ENCODE data around the gene C17orf78. TPM values are rescaled to one million over a fixed set of nuclear protein-coding genes. Genes with fewer than 3 reads are reported as not detected.
"Not testable (repeated sequence)": the region's sequence is repeated elsewhere in the genome, so short reads cannot be mapped to it uniquely, and the experiment has no call there.

The C17orf78 gene
- total RNA-seq, 1 donor from 2014 or later: not detected

- intact Hi-C loops (cut with DNase I): no loop called here
- ATAC-seq (ENCODE audit: poor library complexity) (no peak), DNase-seq (no peak)
Observed at GRCh38 chr17:37384560-37385149, 8.9 kb downstream of the C17orf78 start.

- intact Hi-C loops (cut with DNase I): no loop called here
- ATAC-seq (ENCODE audit: poor library complexity) (no peak), DNase-seq (no peak)
Observed at GRCh38 chr17:37385474-37385990, 9.7 kb downstream of the C17orf78 start.

GRCh38 chr17:37386462-37386861, 10.7 kb downstream of the C17orf78 start:
- DNase-seq (no peak), ATAC-seq (ENCODE audit: poor library complexity) (no peak)
- intact Hi-C loops (cut with DNase I): no loop called here

GRCh38 chr17:37388266-37388665, 12.5 kb downstream of the C17orf78 start:
- DNase-seq (no peak), ATAC-seq (ENCODE audit: poor library complexity) (no peak)
- intact Hi-C loops (cut with DNase I): no loop called here

- DNase-seq: no peak
- ATAC-seq (ENCODE audit: poor library complexity): no peak
- intact Hi-C loops (cut with DNase I): no loop called here
Observed at GRCh38 chr17:37389160-37389559, 13.4 kb downstream of the C17orf78 start.

GRCh38 chr17:37391146-37391545, 15.4 kb downstream of the C17orf78 start:
- ATAC-seq (ENCODE audit: poor library complexity): no peak
- intact Hi-C loops (cut with DNase I): no loop called here
- no peak for DNase-seq

- peak; percentile 82 for ATAC-seq (ENCODE audit: poor library complexity)
- intact Hi-C loops (cut with DNase I): no loop called here
- no peak for DNase-seq
Observed at GRCh38 chr17:37392024-37392590, 16.3 kb downstream of the C17orf78 start.

- ATAC-seq (ENCODE audit: poor library complexity): no peak
- intact Hi-C loops (cut with DNase I): no loop called here
- DNase-seq: no peak
Observed at GRCh38 chr17:37393352-37393751, 17.6 kb downstream of the C17orf78 start.

GRCh38 chr17:37399265-37399803, 23.5 kb downstream of the C17orf78 start:
- DNase-seq: no peak
- intact Hi-C loops (cut with DNase I): no loop called here
- no peak for ATAC-seq (ENCODE audit: poor library complexity)

- ATAC-seq (ENCODE audit: poor library complexity) (no peak), DNase-seq (no peak)
- intact Hi-C loops (cut with DNase I): no loop called here
Observed at GRCh38 chr17:37400505-37400904, 24.7 kb downstream of the C17orf78 start.

GRCh38 chr17:37405522-37405921, 29.7 kb downstream of the C17orf78 start:
- intact Hi-C loops (cut with DNase I); ATAC-seq (ENCODE audit: poor library complexity); DNase-seq: not testable (repeated sequence)

- intact Hi-C loops (cut with DNase I): no loop called here
- DNase-seq (no peak), ATAC-seq (ENCODE audit: poor library complexity) (no peak)
Observed at GRCh38 chr17:37405955-37406634, 30.3 kb downstream of the C17orf78 start.

GRCh38 chr17:37406635-37407461, 31.1 kb downstream of the C17orf78 start, which contains the start of the genes ACACA and TADA2A:
Gene ACACA (minus strand): TSS chr17:37406836. CDS start chr17:37406299, 537 bp downstream.
Gene TADA2A (plus strand): TSS chr17:37406886. CDS start chr17:37411366, 4,480 bp downstream.
- DNase-seq: peak; percentile 89
- ATAC-seq (ENCODE audit: poor library complexity): peak; percentile 98
- intact Hi-C loops (cut with DNase I): no loop called here

GRCh38 chr17:37408145-37408479, 32.3 kb downstream of the C17orf78 start:
- intact Hi-C loops (cut with DNase I); DNase-seq: not testable (repeated sequence)

GRCh38 chr17:37410357-37410756, 34.6 kb downstream of the C17orf78 start:
- no peak for ATAC-seq (ENCODE audit: poor library complexity)
- intact Hi-C loops (cut with DNase I): no loop called here
- no peak for DNase-seq

More at GRCh38 chr17:37408145-37408479, 32.3 kb downstream of the C17orf78 start:
- ATAC-seq (ENCODE audit: poor library complexity): not testable (repeated sequence)

GRCh38 chr17:37413875-37414519, 38.2 kb downstream of the C17orf78 start:
- DNase-seq: no peak
- ATAC-seq (ENCODE audit: poor library complexity): no peak
- intact Hi-C loops (cut with DNase I): no loop called here

- intact Hi-C loops (cut with DNase I): no loop called here
- no peak for DNase-seq
Observed at GRCh38 chr17:37417852-37418251, 42.1 kb downstream of the C17orf78 start.

GRCh38 chr17:37422971-37423625, 47.3 kb downstream of the C17orf78 start:
- intact Hi-C loops (cut with DNase I): no loop called here
- no peak for DNase-seq
- no peak for ATAC-seq (ENCODE audit: poor library complexity)

More at GRCh38 chr17:37417852-37418251, 42.1 kb downstream of the C17orf78 start:
- no peak for ATAC-seq (ENCODE audit: poor library complexity)

All from Right ventricle myocardium superior (tissue), 1 donor.